ENCODE results near the gene ARID4A. TPM values are rescaled to one million over a fixed set of nuclear protein-coding genes. Genes with fewer than 3 reads are reported as not detected.

ARID4A gene
- total RNA-seq, 4 donors from 2014 or later, result 15.9 to 22.0 (median 17.7) TPM

GRCh38 chr14:58270628-58271027 lies 27.7 kb upstream of the ARID4A start:
- TF ChIP-seq POLR2A (IDR thresholded peaks at IDR 0.05; ENCODE audit: low read depth), result no peak
- no peak for TF ChIP-seq CTCF (IDR thresholded peaks at IDR 0.05)
- no peak for TF ChIP-seq POLR2AphosphoS5 (IDR thresholded peaks at IDR 0.05)
- no peak for TF ChIP-seq EP300 (IDR thresholded peaks at IDR 0.05)
- 83% methylated on average over 2 of the region's 2 CpGs for WGBS
- intact Hi-C loops (cut with DNase I), result no loop called here

GRCh38 chr14:58272588-58273372 lies 25.6 kb upstream of the ARID4A start:
- H3K36me3 ChIP-seq, result peaks cover 33 to 72% (median 56%) of the 10 kb centered on the region in 4 donors
- H3K4me1 ChIP-seq, result peaks cover 25 to 48% (median 34%) of the 10 kb centered on the region in 4 donors
- H3K27me3 ChIP-seq, result no peaks in the 10 kb centered on the region
- H3K27ac ChIP-seq (replicated peaks in 1 of 4), result peak overlapping the region; percentile 6 to 46 (median 22)
- WGBS, result 63% methylated on average over 4 of the region's 4 CpGs
- DNase-seq (ENCODE audit: extremely low spot score), result no peak
- TF ChIP-seq POLR2A (IDR thresholded peaks at IDR 0.05; ENCODE audit: low read depth), result no peak
- no peak for TF ChIP-seq POLR2AphosphoS5 (IDR thresholded peaks at IDR 0.05)
- no peak for TF ChIP-seq EP300 (IDR thresholded peaks at IDR 0.05)
- TF ChIP-seq CTCF (IDR thresholded peaks at IDR 0.05), result peak; percentile 11 to 30 (median 11)
- intact Hi-C loops (cut with DNase I), result no loop called here
- H3K9me3 ChIP-seq, result no peaks in the 10 kb centered on the region
- H3K4me3 ChIP-seq, result no peak overlapping the region

More at GRCh38 chr14:58270628-58271027, 27.7 kb upstream of the ARID4A start:
- H3K27me3 ChIP-seq, result no peaks in the 10 kb centered on the region
- H3K36me3 ChIP-seq, result peaks cover 38 to 87% (median 72%) of the 10 kb centered on the region in 4 donors
- no peak overlapping the region for H3K4me3 ChIP-seq
- DNase-seq (ENCODE audit: extremely low spot score), result no peak
- no peak overlapping the region for H3K27ac ChIP-seq (replicated peaks in 1 of 4)
- peaks cover 21 to 41% (median 23%) of the 10 kb centered on the region in 4 donors for H3K4me1 ChIP-seq
- H3K9me3 ChIP-seq, result no peaks in the 10 kb centered on the region

- intact Hi-C loops (cut with DNase I), result no loop called here
- TF ChIP-seq EP300 (IDR thresholded peaks at IDR 0.05), result no peak
- TF ChIP-seq CTCF (IDR thresholded peaks at IDR 0.05), result no peak
- TF ChIP-seq POLR2A (IDR thresholded peaks at IDR 0.05; ENCODE audit: low read depth), result no peak
- no peak for TF ChIP-seq POLR2AphosphoS5 (IDR thresholded peaks at IDR 0.05)
- peaks cover 15 to 62% (median 48%) of the 10 kb centered on the region in 4 donors for H3K36me3 ChIP-seq
- H3K9me3 ChIP-seq, result no peaks in the 10 kb centered on the region
- H3K27me3 ChIP-seq, result no peaks in the 10 kb centered on the region
- peaks cover 25 to 51% (median 37%) of the 10 kb centered on the region in 4 donors for H3K4me1 ChIP-seq
- H3K27ac ChIP-seq (replicated peaks in 1 of 4), result peak overlapping the region in 2 of 4 donors; percentile 14 to 22
- no peak for DNase-seq (ENCODE audit: extremely low spot score)
- H3K4me3 ChIP-seq, result no peak overlapping the region
Observed at GRCh38 chr14:58274881-58275280, 23.5 kb upstream of the ARID4A start.

- H3K9me3 ChIP-seq, result no peaks in the 10 kb centered on the region
- DNase-seq (ENCODE audit: extremely low spot score), result no peak
- H3K4me1 ChIP-seq, result peaks cover 29 to 59% (median 45%) of the 10 kb centered on the region in 4 donors
- no peak overlapping the region for H3K4me3 ChIP-seq
- no peaks in the 10 kb centered on the region for H3K27me3 ChIP-seq
- WGBS, result 80% methylated on average over 2 of the region's 2 CpGs
- peaks cover 14 to 57% (median 40%) of the 10 kb centered on the region in 4 donors for H3K36me3 ChIP-seq
- intact Hi-C loops (cut with DNase I), result no loop called here
- H3K27ac ChIP-seq (replicated peaks in 1 of 4), result no peak overlapping the region
- TF ChIP-seq POLR2A (IDR thresholded peaks at IDR 0.05; ENCODE audit: low read depth) (no peak), EP300 (IDR thresholded peaks at IDR 0.05) (no peak), CTCF (IDR thresholded peaks at IDR 0.05) (no peak), POLR2AphosphoS5 (IDR thresholded peaks at IDR 0.05) (no peak)
Observed at GRCh38 chr14:58275527-58276190, 22.7 kb upstream of the ARID4A start.
